ENCODE data around the gene TRAPPC1.

Gene TRAPPC1

GRCh38 chr17:7893187-7893880 is 38.4 kb downstream of the TRAPPC1 start:
- no peak for DNase-seq (ENCODE audit: low read depth)
- no peak for TF ChIP-seq CTCF (conservative IDR thresholded peaks at IDR 0.05; ENCODE audit: control insufficient read depth, insufficient read depth, low read depth, low read length)
- no peak overlapping the region for H3K4me3 ChIP-seq (ENCODE audit: control insufficient read depth, low read depth, low read length)

- DNase-seq (ENCODE audit: low read depth): peak; percentile 96
- peak overlapping the region; percentile 21 for H3K4me3 ChIP-seq (ENCODE audit: control insufficient read depth, low read depth, low read length)
- peak; percentile 48 for TF ChIP-seq CTCF (conservative IDR thresholded peaks at IDR 0.05; ENCODE audit: control insufficient read depth, insufficient read depth, low read depth, low read length)
These were observed 42.4 kb downstream of the TRAPPC1 start for GRCh38 chr17:7889166-7889955.

GRCh38 chr17:7888184-7888920 is 43.4 kb downstream of the TRAPPC1 start, which contains the start of gene CHD3:
TSS of gene CHD3 (plus strand) at chr17:7888789. CDS start at chr17:7889001, 212 bp downstream.
- peak within 1 kb of the TSS; percentile 44 for H3K4me3 ChIP-seq (ENCODE audit: control insufficient read depth, low read depth, low read length)
- DNase-seq (ENCODE audit: low read depth): no peak
- no peak for TF ChIP-seq CTCF (conservative IDR thresholded peaks at IDR 0.05; ENCODE audit: control insufficient read depth, insufficient read depth, low read depth, low read length)

GRCh38 chr17:7887482-7888183 is 44.1 kb downstream of the TRAPPC1 start:
- TF ChIP-seq CTCF (conservative IDR thresholded peaks at IDR 0.05; ENCODE audit: control insufficient read depth, insufficient read depth, low read depth, low read length): no peak
- DNase-seq (ENCODE audit: low read depth): peak; percentile 95
- H3K4me3 ChIP-seq (ENCODE audit: control insufficient read depth, low read depth, low read length): peak overlapping the region; percentile 75

- no peak for DNase-seq (ENCODE audit: low read depth)
- no peak for TF ChIP-seq CTCF (conservative IDR thresholded peaks at IDR 0.05; ENCODE audit: control insufficient read depth, insufficient read depth, low read depth, low read length)
- H3K4me3 ChIP-seq (ENCODE audit: control insufficient read depth, low read depth, low read length): peak overlapping the region; percentile 75
These were observed 44.7 kb downstream of the TRAPPC1 start for GRCh38 chr17:7887038-7887481.

Data from fibroblast of mammary gland (primary cell).